HCEC 1CT (cell line): ENCODE measurements around the gene UNC93B1.
"Not testable (repeated sequence)": the region's sequence is repeated elsewhere in the genome, so short reads cannot be mapped to it uniquely, and the experiment has no call there.

Experiments
- DNase-seq: peaks from one replicate; pipeline ENCODE4 v3.0.0-alpha.2; 2017

The UNC93B1 gene

DNA sequence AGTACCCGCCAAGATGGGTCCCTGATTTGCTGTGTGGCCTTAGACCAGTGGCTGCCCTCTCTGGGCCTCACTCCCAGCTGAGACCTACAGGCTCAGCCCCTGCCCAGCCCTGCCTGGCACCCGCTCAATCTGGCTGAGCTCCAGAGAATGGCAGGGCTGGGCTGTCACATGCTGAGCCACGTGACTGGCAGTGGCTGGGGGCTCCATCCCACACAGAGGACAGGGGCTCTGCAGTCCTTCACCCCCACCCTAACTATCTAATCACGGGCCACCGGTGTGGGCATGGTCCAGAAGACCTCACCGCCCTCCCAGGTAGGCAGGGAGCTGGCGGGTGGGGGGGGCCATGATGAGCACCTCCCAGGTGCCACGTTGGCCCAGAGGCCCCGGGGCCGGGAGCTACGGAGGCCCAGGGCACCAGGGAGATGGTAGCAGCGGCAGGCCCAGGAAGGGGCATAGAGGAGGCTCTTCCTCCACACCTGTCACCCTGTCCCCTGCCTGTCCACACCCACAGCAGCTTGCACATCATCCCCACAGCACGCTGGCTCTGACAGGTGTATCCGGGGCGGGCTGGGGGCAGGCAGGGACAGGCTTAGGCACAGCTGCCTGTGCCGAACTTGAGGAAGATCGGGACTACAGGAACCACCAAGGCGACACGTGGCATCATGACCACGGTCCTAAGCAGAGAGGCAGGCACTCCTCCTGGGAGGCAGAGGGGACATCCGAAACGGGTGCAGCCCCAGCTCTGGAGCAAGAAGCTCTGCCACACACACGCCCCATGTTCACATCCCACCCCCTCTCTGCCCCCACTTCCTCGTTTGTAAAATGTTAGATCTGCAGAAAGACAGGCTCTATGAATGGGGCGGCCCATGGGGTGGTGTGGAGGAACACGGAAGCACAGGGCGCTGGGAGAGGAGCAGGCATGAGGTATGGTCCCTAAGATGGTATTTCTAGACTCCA is 4.8 kb upstream of the UNC93B1 start:
- DNase-seq = no peak

DNA sequence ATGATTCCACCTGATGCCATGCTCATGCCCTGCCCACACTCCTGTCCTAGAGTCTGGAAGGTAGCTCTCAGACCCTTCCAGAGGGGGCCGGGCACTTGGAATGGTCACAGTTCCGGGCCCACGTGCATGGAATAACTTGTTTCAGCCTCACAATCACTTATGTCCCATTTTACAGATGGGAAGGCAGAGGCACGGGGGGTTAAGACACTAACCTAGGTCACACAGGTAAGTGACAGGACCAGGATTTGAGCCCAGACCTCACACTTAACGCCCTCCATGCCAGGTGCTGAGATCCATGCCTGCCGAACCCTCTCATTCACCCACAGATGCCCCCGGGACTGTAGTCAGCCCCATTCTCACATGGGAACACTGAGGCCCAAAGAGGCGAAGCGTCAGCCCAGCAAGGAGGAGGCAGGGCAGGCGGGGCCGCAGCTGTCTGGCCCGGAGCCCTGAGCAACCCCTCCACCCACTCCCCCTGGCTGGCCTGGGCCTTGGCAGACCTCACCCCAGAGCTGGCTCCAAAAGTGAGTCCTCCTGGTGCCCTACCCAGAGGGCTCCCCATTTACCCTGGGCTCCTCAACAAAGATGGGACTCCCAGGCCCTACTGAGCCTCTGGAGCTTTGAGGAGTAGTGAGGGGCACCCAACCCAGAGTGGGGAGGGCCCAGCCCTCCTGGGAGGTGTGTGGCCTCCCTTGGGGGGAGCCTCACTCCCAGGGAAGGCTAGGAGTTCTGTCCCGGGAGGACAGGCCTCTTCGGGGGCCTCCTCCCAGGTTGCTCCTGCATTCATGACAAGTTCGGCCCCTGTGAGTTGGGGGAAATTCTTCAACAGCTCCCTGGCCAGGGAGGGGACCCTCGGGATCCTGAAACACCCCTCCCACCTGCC is 3.8 kb upstream of the UNC93B1 start:
- no peak for DNase-seq

- no peak for DNase-seq
These were observed 2.8 kb upstream of the UNC93B1 start for GRCh38 chr11:68006606-68007166.

DNA sequence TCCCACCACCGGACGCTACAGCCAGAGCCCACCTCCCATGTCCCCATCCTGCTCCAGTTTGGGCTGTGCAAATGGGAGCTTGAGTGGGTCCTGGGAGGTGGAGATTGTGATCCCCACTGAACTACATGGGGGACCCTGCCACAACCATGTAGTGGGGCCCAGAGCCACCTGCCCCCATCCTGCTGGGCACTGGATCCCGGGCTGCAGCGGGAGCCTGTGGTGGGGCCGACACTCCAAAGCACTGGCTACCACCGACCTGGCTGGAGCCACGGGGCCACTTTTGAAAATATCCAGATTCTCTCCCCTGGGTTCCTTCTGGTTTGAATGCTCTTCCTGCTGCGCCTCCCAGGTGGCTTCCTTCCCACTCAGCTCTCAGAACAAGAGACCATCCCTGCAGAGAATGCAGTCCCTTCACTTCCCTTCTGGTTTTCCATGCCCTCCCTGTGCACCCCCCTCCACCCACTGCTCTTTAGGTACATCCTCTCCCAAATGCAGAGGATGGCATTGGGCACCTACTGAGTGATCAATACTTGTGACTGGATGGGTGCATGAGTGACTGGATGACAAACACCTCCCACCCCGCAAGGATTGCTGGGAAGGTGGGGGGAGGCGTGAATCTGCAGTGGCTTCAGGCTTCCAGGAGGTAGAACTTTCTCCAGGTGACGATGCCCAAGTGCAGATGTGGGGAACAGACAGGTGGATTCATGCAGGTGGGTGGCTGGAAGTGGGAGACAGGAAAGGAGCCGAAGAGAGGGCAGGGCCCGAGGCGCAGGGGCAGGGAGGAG is 846 bp upstream of the UNC93B1 start:
- DNase-seq = no peak

DNA sequence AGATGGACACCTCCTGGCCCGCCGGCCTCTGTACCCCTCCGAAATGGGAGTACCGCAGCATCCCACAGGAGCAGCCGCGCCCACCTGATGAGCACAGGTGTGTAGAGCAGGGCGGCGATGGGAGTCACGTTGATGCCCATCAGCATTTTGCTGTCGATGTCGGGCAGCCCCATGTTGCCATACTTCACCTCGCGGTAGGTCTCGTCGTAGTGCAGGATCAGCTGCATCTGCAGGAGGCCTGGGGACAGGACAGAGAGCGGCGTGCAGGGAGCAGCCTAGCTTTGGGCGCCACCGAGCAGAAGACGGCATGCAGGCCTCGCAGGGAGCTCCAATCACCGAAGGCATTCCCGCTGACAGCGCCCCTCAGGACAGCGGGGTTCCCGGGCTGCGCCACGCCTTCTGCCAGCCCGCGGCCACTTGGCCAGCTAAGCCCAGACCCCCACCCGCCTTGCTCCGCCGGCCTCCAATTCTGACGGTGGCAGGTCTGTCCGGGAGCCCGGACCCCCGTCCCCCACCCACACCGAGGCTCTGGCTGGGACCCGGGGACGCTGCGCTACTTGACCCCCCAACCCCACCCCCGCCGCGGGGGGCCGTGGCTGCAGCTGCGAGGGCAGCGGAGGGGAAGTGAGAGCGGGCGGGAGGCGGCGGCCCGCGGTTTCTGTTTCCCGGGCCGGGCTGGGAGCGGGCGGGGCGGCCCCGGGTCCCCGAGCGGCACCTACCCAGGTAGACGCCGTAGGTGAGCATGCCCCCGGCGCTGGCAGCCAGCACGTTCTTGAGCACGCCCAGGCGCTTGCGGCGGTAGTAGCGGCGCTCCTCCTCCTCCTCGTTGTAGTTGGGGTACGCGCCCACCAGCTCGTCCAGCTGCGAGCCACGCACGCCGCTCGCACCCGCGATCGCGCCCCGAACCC is 705 bp downstream of the UNC93B1 start:
- DNase-seq = no peak

- no peak for DNase-seq
These were observed 1.3 kb downstream of the UNC93B1 start for GRCh38 chr11:68002575-68002937.

DNA sequence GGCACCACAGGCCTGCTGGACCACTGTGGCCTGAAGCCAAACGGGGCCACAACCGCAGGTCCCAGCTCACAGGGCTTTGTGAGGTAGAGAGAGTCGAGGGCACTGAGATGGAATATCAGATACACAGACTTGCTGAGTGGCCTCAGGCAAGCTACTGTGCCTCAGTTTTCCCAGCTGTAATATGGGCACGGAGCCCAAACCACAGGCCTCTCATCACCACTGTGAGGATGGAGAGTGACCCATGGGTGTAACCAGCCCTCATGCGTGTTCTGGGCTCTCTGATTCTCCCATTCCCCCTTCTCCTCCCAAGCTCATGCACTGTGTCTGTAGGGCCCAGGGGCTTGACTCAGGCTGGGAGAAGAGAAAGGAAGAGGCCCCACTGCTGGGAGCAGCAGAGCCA is 4.2 kb downstream of the UNC93B1 start:
- DNase-seq = no peak

- no peak for DNase-seq
These were observed 4.7 kb downstream of the UNC93B1 start for GRCh38 chr11:67999201-67999629.

DNA sequence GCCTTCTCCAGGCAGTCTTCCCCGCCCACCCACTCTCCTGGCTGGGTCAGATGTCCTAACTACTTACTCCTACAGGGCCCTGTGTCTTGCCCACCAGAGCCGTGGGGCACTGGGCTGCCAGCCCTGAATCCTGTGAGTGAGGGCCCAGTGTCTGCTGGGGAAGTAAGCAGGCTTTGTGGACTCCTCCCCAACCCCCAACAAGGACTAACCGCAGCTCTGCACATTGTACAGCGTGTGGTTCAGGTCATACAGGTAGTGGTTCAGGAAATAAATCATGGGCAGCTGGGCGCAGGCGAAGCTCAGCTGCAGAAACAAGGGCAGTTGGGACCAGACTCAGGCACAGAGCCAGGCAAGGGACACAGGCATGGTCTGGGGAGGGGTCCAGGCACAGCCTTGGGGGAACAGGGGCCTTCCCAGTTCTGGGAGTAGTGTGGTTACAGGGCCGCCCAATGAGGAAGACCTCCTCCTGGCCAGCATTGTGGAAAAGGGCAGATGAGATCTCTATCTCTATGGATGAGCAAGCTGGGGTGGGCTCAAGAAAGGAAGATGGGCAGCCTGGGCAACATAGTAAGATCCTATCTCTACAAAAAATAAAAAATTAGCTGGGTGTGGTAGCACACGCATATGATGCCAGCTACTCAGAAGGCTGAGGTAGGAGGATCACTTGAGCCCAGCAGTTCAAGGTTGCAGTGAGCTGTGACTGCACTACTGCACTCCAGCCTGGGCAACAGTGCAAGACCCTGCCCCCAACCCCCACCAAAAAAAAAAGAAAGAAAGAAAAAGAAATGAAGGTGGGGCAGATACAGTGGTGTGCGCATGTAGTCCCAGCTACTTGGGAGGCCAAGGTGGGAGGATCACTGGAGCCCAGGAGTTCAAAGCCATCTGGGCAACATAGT is 5.5 kb downstream of the UNC93B1 start:
- DNase-seq = no peak

GRCh38 chr11:67997475-67997921 is 6.4 kb downstream of the UNC93B1 start:
- DNase-seq = no peak

DNA sequence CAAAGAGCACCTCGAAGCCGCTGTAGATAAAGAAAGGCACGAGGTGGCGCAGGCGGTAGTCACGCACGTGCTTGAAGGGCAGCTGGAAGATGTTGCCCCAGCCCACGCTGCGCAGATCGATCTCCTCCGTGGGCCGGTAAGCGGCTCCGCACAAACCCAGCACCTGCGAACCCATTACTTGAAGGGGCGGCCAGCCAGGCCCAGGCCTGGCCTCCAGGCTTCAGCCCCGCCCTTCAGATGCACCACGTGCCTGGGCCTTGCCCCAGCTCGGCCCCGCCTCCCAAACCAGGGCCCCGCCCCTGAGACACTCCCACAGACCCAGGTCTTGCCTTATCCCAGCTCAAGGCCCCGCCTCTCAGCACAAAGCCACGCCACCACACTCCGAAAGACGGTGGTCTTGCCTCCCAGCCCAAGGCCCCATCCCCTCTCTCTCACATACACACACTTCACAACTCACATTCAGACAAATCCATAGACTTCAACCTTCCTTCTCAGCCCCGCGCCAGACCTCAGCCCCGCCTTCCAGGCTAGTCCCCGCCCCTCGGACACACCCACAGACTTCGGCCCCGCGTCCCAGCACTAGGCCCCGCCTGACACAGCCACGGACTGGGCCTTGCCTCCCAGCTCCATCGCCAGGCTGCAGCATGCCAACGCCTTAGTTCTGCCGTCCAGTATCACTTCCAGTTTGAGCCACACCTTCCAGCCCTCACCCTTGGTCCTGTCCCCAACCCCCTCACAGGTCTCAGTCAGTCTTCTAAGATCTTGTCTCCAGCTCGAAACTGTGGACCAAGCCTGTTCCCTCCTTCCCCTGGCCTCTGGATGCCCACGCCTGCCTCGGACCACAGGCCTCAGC is 7.0 kb downstream of the UNC93B1 start:
- no peak for DNase-seq

- no peak for DNase-seq
These were observed 7.8 kb downstream of the UNC93B1 start for GRCh38 chr11:67996051-67996450.

- DNase-seq = not testable (repeated sequence)
These were observed 8.3 kb downstream of the UNC93B1 start for GRCh38 chr11:67995579-67995978.

DNA sequence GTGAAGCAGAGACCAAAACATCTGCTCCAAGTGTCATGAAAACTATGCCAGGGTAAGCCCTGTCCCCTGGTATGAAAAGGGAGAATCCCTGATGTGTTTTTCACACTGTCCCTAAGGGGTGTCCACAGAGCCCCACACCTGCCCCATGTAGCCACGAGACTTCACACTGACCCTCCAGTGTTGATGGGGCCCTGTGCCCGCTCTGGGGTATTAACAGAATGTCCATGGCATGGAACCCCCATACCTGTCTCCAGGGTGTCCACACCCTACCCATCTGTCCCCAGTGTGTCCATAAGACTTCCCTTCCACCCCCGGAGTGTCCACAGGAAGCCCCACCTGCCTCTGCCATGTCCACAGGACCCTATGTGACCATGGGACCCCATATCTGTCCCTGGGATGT is 8.8 kb downstream of the UNC93B1 start:
- not testable (repeated sequence) for DNase-seq

DNA sequence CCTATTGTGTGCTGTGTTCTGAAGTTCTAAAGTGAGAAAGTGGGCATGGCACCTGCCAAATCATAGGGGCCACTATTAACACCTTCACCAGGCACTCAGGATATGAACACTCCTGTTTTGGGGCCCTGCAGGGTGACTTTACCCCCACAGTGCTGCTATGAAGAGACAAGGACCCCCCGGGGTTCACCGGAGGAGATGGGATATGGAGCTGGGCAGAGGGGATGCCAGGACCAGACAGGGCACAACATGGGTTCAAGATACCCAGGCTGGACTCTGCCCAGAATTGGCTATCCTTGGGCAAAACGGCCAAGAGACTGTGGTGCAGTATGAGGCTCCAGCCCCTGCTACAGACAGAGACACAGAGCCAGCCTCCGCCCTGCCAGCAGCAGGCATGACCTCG is 9.5 kb downstream of the UNC93B1 start:
- DNase-seq = not testable (repeated sequence)

GRCh38 chr11:67993821-67994220 is 10.1 kb downstream of the UNC93B1 start:
- DNase-seq = not testable (repeated sequence)

DNA sequence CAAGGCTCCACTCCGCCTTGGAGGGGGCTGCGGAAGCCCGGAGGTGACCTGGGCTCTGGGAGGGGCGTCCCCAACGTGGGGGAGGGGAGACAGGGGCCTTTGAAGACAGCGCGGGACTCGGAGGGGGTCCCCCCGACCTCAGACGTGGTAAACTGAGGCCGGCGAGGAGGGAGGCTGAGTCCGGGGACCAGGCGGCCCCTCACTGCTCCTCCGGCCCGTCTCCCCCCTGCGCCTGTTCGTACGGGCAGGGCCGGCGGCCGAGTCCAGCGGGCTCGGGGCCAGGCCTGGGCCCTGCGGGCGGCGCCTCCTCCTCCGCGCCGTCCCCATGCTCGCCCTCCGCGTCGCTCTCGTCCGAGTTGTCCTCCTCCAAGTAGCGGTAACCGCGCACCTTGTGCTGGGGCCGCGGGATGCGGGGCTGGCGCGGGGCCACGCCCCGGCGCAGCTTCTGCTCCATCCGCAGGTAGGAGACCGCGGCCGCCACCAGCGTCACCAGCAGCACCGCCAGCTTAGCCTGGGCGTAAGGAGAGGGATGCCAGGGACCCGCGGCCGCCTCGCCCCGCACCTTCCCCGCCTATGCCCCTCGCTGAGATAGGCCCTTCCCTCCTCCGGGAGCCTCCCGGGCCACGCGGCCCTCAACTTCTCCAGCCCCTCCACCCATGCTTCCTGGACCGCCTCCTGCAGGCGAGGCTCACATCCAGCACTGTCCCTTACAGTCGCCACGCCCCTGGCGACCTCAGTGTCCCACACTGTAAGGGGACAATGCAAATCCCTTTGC is 12.4 kb downstream of the UNC93B1 start:
- not testable (repeated sequence) for DNase-seq
